K562 (cell line): ENCODE measurements around the gene AJUBA. TPM values are rescaled to one million over a fixed set of nuclear protein-coding genes. Genes with fewer than 3 reads are reported as not detected.

Experiments used
- CBFA2T3 ChIP-seq: fragments of 450-650 bp; IDR thresholded peaks from 2 replicates; pipeline ENCODE4 v1.6.1; 2017
- CREBBP ChIP-seq: IDR thresholded peaks from one replicate; pipeline ENCODE4 v1.6.1; 2012; ENCODE audit warnings: low read depth, mild to moderate bottlenecking, control low read depth, inconsistent platforms, low read length
- HOXB6 ChIP-seq: fragments of 250-450 bp; sonication (Bioruptor Pico); IDR thresholded peaks from 2 replicates; pipeline ENCODE4 v1.5.1; 2022; ENCODE audit warnings: mild to moderate bottlenecking, borderline replicate concordance
- JUND ChIP-seq, 2 experiments: IDR thresholded peaks; 2 replicates in 1 of 2; 3 replicates in 1 of 2; pipeline ENCODE4 v1.6.1; 2011; ENCODE audit warnings: borderline replicate concordance in 2 of 2, low read depth in 2 of 2, low read length in 2 of 2, improper control_type of control experiment in 1 of 2, missing biosample characterization in 1 of 2, missing genetic modification characterization in 1 of 2, missing genetic modification reagents in 1 of 2
- MEIS2 ChIP-seq: fragments of 450-650 bp; IDR thresholded peaks from 2 replicates; pipeline ENCODE4 v1.6.1; 2014; ENCODE audit warnings: mild to moderate bottlenecking; ENCODE audit not compliant: partially characterized antibody
- MTA2 ChIP-seq: fragments of 450-650 bp; IDR thresholded peaks from 2 replicates; pipeline ENCODE4 v1.6.1; 2016; ENCODE audit warnings: low read depth
- PHB ChIP-seq: fragments of 250-450 bp; sonication (Bioruptor Pico); IDR thresholded peaks from 2 replicates; pipeline ENCODE4 v1.5.0; 2021
- PRDM10 ChIP-seq: fragments of 450-650 bp; IDR thresholded peaks from 2 replicates; pipeline ENCODE4 v1.6.1; 2018; ENCODE audit not compliant: partially characterized antibody
- SMARCA4 ChIP-seq: fragments of 450-650 bp; IDR thresholded peaks from 2 replicates; pipeline ENCODE4 v1.6.1; 2016
- TAL1 ChIP-seq: fragments of 450-650 bp; IDR thresholded peaks from 2 replicates; pipeline ENCODE4 v1.6.1; 2016; ENCODE audit warnings: mild to moderate bottlenecking
- TCF15 ChIP-seq: fragments of 250-450 bp; sonication (Bioruptor Pico); IDR thresholded peaks from 2 replicates; pipeline ENCODE4 v1.8.0; 2022; ENCODE audit warnings: moderate library complexity, mild to moderate bottlenecking, inconsistent platforms
- TEAD4 ChIP-seq, 2 experiments: sonication (generic) in 1 of 2; formaldehyde crosslinking in 1 of 2; IDR thresholded peaks; 2 replicates each; pipeline versions ENCODE4 v1.6.1 to v1.8.0; 2012 to 2022; ENCODE audit warnings: borderline replicate concordance in 1 of 2, inconsistent platforms in 1 of 2, low read length in 1 of 2, mild to moderate bottlenecking in 1 of 2, missing genetic modification reagents in 1 of 2
- ZEB2 ChIP-seq: fragments of 450-650 bp; IDR thresholded peaks from 2 replicates; pipeline ENCODE4 v1.6.1; 2016
- ZNF655 ChIP-seq: fragments of 250-450 bp; sonication (Bioruptor Pico); IDR thresholded peaks from 2 replicates; pipeline ENCODE4 v1.5.0; 2021
- ZNF766 ChIP-seq: fragments of 200-800 bp; sonication (Bioruptor generic); conservative IDR thresholded peaks from 2 replicates; pipeline ENCODE4 v1.6.1; 2016; ENCODE audit warnings: missing genetic modification characterization, missing compliant biosample characterization
- polyA plus RNA-seq, 8 experiments: library from polyadenylated mRNA; depleted of rRNA in 4 of 8; stranded (reverse) in 5 of 8; unstranded in 3 of 8; fragments of >200 nt; fragmentation: Nextera tagmentation in 2 of 8; fragmentation: Illumina TruSeq in 1 of 8; extraction: Ambion mirVana in 2 of 8; extraction: Trizol in 1 of 8; gene quantifications; 2 replicates each; pipeline versions ENCODE4 v1.2.1 to v1.2.3, GENCODE V29; 2011 to 2014; ENCODE audit warnings: inconsistent platforms in 1 of 8, missing spikeins in 1 of 8
- total RNA-seq, 7 experiments: library from RNA; depleted of rRNA in 6 of 7; stranded (reverse); fragments of >200 nt in 6 of 7; fragmentation: Illumina TruSeq in 2 of 7; extraction: Trizol in 2 of 7; gene quantifications; 2 replicates each; pipeline versions ENCODE4 v1.2.1 to v1.2.3, GENCODE V29; 2011 to 2021; ENCODE audit warnings: low replicate concordance in 1 of 7

AJUBA gene
- total and polyA plus RNA-seq, 9 of the 15 experiments (the other 6 are each of a cell fraction or from before 2014, with no cell fraction given): 0.73 to 4.7 (median 2.8) TPM

- TF ChIP-seq TEAD4 (IDR thresholded peaks at IDR 0.05; ENCODE audit: low read length): peak; percentile 82
- no peak for TF ChIP-seq TEAD4 (CRISPR knock-in tag; IDR thresholded peaks at IDR 0.05; ENCODE audit: borderline replicate concordance)
- TF ChIP-seq SMARCA4: 0 out of 2 replicates have a peak, but pooled peaks have one; percentile 50
- no peak for TF ChIP-seq ZNF655 (CRISPR knock-in tag)
- TF ChIP-seq JUND (IDR thresholded peaks at IDR 0.05; ENCODE audit: borderline replicate concordance, low read depth, low read length): no peak
- TF ChIP-seq JUND (tag; IDR thresholded peaks at IDR 0.05; ENCODE audit: borderline replicate concordance, low read depth, low read length): peak; percentile 45; the same call in 1 of the 3 replicates
- TF ChIP-seq MEIS2: peak; percentile 39
- no peak for TF ChIP-seq PHB (CRISPR knock-in tag)
- 0 out of 2 replicates have a peak, but pooled peaks have one; percentile 14 for TF ChIP-seq ZNF766
- peak; percentile 69 for TF ChIP-seq CBFA2T3
- no peak for TF ChIP-seq HOXB6
- no peak for TF ChIP-seq PRDM10
- no peak for TF ChIP-seq CREBBP
- 0 out of 2 replicates have a peak, but pooled peaks have one; percentile 32 for TF ChIP-seq MTA2
- TF ChIP-seq TCF15 (CRISPR knock-in tag): no peak
- TF ChIP-seq ZEB2: peak; percentile 90
- peak; percentile 42 for TF ChIP-seq TAL1
Measured at GRCh38 chr14:23006188-23006534, 23.8 kb upstream of the AJUBA start (continued).
